HEK293 (cell line): ENCODE results near the gene ATP2A3.

Source experiments
- PRDM2 ChIP-seq: fragments of 450-650 bp; formaldehyde crosslinking; IDR thresholded peaks from 2 replicates; pipeline ENCODE4 v1.5.1; 2016; ENCODE audit warnings: missing biosample characterization, missing genetic modification characterization, borderline replicate concordance
- SCRT1 ChIP-seq: fragments of 450-650 bp; formaldehyde crosslinking; IDR thresholded peaks from 2 replicates; pipeline ENCODE4 v1.5.1; 2016; ENCODE audit warnings: missing biosample characterization, missing genetic modification characterization, borderline replicate concordance
- ZNF146 ChIP-seq: fragments of 450-650 bp; formaldehyde crosslinking; IDR thresholded peaks from 2 replicates; pipeline ENCODE4 v1.5.1; 2016; ENCODE audit warnings: missing biosample characterization, missing genetic modification characterization
- ZNF830 ChIP-seq: fragments of 450-650 bp; IDR thresholded peaks from 2 replicates; pipeline ENCODE4 v1.5.0; 2018; ENCODE audit warnings: missing biosample characterization, missing genetic modification characterization, low read depth, mild to moderate bottlenecking, moderate library complexity
- TF ChIP-seq, protein P1 (sequence below): fragments of 450-650 bp; formaldehyde crosslinking; IDR thresholded peaks from 2 replicates; pipeline ENCODE4 v1.5.1; 2016; ENCODE audit warnings: missing biosample characterization, missing genetic modification characterization
- TF ChIP-seq, protein P2 (sequence below): fragments of 450-650 bp; formaldehyde crosslinking; IDR thresholded peaks from 2 replicates; pipeline ENCODE4 v1.5.1; 2017; ENCODE audit warnings: missing biosample characterization, missing genetic modification characterization

DNA sequence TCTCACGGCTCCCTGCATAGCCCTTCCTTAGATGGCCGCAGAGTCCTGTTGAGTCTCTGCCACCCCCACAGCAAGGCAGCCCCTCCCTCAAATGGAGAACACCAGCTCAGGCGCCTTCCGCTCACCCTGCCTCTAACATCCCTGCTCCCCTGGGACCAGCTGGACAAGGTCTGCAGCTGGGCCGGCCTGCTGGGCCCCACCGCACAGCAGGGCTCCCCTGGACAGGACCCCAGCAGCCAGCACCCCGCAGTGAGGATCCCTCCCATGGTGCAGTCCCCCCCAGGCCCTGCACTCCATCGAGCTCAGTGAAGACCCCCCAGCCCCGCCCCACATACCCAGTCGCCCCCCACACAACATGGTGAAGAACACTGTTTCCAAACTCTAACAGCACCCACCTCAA lies 10.2 kb downstream of the ATP2A3 start:
- no peak for TF ChIP-seq PRDM2 (tag by site-specific recombination)
- TF ChIP-seq, protein P1, sequence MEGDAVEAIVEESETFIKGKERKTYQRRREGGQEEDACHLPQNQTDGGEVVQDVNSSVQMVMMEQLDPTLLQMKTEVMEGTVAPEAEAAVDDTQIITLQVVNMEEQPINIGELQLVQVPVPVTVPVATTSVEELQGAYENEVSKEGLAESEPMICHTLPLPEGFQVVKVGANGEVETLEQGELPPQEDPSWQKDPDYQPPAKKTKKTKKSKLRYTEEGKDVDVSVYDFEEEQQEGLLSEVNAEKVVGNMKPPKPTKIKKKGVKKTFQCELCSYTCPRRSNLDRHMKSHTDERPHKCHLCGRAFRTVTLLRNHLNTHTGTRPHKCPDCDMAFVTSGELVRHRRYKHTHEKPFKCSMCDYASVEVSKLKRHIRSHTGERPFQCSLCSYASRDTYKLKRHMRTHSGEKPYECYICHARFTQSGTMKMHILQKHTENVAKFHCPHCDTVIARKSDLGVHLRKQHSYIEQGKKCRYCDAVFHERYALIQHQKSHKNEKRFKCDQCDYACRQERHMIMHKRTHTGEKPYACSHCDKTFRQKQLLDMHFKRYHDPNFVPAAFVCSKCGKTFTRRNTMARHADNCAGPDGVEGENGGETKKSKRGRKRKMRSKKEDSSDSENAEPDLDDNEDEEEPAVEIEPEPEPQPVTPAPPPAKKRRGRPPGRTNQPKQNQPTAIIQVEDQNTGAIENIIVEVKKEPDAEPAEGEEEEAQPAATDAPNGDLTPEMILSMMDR (tag by site-specific recombination), result no peak
- no peak for TF ChIP-seq SCRT1
- no peak for TF ChIP-seq ZNF830 (tag by site-specific recombination)
- TF ChIP-seq ZNF146, result no peak
- TF ChIP-seq, protein P2, sequence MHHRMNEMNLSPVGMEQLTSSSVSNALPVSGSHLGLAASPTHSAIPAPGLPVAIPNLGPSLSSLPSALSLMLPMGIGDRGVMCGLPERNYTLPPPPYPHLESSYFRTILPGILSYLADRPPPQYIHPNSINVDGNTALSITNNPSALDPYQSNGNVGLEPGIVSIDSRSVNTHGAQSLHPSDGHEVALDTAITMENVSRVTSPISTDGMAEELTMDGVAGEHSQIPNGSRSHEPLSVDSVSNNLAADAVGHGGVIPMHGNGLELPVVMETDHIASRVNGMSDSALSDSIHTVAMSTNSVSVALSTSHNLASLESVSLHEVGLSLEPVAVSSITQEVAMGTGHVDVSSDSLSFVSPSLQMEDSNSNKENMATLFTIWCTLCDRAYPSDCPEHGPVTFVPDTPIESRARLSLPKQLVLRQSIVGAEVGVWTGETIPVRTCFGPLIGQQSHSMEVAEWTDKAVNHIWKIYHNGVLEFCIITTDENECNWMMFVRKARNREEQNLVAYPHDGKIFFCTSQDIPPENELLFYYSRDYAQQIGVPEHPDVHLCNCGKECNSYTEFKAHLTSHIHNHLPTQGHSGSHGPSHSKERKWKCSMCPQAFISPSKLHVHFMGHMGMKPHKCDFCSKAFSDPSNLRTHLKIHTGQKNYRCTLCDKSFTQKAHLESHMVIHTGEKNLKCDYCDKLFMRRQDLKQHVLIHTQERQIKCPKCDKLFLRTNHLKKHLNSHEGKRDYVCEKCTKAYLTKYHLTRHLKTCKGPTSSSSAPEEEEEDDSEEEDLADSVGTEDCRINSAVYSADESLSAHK (tag by site-specific recombination), result no peak
